Stimulated activated CD4-positive, alpha-beta T cell treated with anti-CD3 and anti-CD28 coated beads, Interleukin-2, amount 100 ng/mL, for 48 hours (primary cell): ENCODE results near the gene LURAP1L.

Experiments used
- DNase-seq, 2 donors: peaks; one replicate each; pipeline ENCODE4 v3.0.0-alpha.2; 2020

The LURAP1L gene, protein sequence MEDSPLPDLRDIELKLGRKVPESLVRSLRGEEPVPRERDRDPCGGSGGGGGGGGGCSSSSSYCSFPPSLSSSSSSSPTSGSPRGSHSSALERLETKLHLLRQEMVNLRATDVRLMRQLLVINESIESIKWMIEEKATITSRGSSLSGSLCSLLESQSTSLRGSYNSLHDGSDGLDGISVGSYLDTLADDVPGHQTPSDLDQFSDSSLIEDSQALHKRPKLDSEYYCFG

DNA sequence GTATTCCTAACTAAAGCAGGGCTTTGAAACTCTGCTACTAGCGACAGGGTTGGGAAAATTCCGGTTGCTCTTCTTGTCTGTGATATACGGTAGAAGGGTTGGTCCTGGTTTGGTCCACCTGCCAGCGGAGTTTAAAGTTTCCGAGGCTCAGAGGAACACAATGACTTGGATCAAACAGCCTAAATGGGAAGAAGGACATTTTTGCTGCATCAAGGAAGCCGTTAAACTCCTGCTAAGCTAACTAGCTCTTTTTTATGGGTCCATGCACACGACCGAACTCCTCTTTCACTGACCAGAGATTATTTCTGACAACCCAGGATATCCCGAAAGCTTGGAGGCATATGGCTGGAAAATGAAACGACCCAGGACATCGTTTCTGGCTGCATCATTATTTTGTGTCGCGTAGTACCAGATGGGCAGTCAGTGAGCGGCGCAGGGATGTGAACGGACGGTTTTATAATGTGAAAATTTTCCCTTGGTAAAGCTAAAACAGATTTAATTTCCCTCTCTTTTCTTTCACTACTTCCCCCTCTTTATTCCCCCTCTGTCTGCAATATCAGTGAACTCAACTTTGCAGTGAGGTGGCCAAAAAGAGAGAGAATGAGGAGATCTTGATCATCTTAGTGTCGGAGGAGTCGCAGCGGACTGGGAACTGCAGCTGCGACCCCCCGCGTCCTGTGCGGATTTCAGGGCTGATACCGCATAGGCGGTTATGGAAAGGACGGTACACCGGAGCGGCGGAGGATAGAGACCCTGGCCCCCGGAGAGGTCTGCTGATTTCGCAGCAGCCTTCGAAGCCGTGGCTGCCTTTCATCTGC is at the start of gene LURAP1L:
TSS of gene LURAP1L (plus strand) at position 160 of the 818 bp plus-strand sequence. CDS start 696 bp downstream, outside the sequence.
- no peak for DNase-seq

- DNase-seq = no peak
Observed at GRCh38 chr9:12726795-12727194, 48.0 kb upstream of the LURAP1L start.

DNA sequence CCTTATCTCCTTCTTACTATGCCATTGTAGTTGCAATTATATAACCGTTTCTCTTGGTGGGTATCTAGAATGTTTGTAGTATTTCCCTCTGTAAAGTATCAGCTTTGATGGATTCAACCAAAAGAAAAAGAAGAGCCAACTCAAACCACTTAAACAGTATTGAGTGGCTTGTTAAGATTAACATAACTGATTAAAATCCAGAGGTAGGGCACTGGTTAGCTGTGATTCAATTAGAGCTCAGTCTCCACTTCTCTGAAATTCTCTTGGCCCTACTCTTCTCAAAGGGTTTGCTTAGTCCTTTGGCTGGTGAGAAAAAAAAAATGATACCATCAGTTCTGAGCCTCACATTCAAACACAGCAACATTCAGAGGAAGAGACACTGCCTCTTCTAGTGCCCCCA is 44.6 kb upstream of the LURAP1L start:
- no peak for DNase-seq

DNA sequence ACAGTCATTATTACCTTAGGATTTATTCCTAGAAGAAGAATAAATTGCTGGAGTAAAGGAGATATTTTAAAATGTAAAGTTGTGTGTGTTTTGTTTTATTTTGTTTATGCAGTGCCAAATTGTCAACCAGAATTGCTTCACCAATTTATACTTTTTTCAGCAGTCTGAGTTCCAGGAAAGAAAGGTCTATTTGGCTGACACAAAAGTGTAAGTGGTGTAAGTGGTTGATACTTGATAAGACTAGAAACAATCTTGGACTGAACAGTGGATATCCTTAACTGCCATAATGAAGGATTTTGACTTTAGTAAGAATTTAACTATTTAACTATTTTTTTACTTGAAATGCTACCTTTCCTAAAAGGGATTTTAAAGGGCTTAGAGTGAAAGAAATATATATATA is 43.9 kb upstream of the LURAP1L start:
- no peak for DNase-seq

DNA sequence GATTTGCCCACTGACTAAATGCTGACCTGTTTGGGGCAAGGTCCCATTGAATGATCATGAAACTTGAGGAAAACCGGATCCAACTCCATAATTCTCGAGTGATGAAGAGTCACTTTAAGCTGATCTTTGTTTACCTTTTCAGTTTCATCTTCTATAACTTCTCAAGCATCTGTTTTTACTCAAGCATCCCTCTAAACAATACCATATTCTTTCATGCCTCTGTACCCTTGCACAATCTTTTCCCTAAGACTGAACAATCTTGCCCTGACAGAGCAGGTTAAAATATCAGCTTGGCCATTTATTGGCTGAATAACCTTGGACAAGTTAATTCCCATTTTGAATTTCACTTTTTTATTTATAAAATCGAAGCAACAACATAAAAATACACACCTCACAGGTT is 41.8 kb upstream of the LURAP1L start:
- DNase-seq = no peak

DNA sequence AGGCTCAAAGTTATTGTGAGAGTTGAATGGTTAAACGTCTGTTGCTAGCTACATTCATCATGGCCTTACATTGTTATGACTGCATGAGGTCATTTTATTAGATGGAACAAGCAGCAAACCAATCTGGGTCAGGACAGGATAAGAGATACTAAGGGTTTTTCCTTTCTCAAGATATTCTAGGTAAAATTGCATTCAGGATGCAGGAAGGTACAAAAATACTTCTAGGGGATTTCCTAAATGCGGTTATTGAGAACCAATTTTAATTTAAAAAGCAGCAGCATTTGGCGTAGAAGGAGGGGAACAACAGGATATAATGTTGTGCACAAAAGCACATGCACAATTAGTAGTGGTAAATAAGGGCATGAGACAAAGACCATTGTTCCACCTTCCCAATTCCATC is 39.2 kb upstream of the LURAP1L start:
- no peak for DNase-seq

DNA sequence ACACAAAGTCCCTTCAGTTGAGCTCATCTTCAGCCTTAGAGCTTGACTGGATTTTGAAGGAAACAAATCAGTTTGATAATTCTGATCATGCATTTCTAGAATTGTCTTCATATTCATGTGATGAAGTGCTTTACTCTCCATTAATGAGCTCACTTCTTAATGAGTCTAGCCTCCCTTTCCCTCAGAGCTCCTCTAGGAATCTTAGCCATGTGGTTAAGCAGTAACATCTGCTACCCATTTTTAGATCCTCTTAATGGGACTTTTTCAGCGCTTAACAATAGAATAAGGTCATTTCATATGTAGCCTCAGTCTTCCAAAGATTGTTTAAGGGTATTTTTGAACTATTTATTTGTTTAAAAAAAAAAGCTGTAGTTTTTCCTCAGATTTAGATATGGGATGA is 36.9 kb upstream of the LURAP1L start:
- DNase-seq = no peak

GRCh38 chr9:12739014-12739652 is 35.7 kb upstream of the LURAP1L start:
- DNase-seq = no peak

DNA sequence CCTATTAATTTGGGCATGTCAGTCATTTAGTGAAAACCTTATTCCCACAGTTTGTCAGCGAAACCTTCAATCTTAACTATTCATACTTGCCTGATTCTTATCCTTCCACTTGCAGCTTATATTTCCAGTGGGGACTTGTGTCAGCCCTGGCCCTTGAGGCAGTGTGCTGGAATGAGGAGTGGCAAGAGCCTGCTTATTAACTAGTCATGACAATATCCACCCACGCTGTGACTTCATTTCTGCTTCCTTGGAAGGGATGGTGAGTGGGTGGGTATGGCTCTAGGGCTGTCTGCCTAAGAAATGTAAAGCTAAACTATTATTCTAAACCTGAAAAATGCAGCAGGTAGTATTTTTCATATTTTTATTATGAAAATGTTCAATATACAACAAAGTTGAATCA is 34.0 kb upstream of the LURAP1L start:
- DNase-seq = no peak

DNA sequence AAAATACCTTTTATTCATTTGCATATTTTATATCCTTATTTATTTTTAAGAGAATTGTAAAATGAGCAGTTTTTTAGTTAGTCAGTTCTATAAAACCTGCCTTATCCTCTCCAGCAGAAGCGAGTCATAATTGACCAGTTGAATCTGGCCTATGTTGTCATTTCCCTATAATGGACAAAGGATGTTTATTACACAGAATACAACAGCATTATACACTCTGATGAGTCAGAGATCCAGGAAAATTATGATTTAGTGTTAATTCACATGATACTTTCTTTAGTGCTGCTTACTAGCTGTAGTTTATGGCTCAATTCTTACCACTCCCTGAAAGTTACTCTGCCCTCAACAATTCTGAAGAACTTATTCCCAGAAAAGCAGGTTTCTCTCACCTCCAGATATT is 26.8 kb upstream of the LURAP1L start:
- DNase-seq = no peak

DNA sequence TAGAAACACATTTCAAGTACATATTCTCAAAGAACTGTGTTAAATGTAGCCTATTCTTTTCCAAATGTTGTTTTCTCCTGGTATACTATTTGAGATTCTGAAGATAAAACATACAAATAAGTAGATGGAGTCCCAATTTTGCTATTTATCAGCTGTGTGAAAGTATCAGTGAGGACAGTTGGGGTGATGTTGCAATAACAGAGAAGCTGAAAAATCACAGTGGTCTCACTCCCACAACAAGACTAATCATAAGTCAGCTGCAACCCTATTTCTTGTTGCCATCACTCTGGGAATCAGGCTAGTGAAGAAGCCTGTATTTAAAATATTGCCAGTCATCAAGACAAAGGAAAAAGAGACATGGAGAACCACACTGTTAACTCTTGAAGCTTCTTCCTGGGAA is 25.9 kb upstream of the LURAP1L start:
- no peak for DNase-seq

GRCh38 chr9:12753931-12754330 is 20.9 kb upstream of the LURAP1L start:
- no peak for DNase-seq

GRCh38 chr9:12759761-12760160 is 15.1 kb upstream of the LURAP1L start:
- DNase-seq = no peak

DNA sequence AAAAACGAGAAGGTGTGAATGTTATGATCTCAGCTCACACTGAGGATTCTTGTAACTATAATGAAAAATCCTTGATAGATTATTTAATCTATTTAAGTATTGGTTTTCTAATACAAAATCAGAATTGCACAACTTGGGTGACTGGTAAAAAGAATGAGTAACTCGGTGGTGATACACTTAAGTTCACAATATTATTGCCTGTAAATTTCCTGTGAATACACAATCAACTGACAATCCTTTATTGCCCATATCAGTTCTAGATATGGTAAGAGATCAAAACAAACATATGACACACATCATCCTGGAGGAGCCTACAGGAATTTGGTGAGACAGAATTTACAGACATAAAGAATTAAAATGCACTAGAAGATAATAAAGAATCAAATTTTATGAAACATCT is 14.1 kb upstream of the LURAP1L start:
- no peak for DNase-seq

GRCh38 chr9:12764150-12764549 is 10.7 kb upstream of the LURAP1L start:
- DNase-seq = no peak

GRCh38 chr9:12765088-12765798 is 9.6 kb upstream of the LURAP1L start:
- DNase-seq = no peak

GRCh38 chr9:12766357-12766756 is 8.5 kb upstream of the LURAP1L start:
- no peak for DNase-seq

- DNase-seq = no peak
Observed at GRCh38 chr9:12770261-12770660, 4.6 kb upstream of the LURAP1L start.

DNA sequence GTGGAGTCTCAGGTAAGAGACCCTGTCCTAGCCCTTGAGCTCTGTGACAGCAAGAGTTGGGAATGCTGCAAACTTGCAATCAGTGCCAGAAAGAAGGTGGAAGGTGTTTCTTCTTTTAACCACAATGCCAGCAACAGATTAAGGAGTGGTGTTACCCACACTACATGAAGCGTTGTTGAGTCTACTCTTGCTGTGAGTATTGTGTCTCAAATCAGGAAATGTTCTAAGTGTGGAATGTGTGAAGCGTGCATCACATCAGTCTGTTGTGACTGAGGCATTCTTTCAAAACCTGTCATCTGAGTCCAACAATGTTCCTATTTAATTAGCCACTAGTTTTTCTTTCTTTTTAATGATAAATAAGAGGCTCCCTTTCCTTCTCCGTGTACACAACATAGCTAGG is 2.9 kb upstream of the LURAP1L start:
- no peak for DNase-seq

DNA sequence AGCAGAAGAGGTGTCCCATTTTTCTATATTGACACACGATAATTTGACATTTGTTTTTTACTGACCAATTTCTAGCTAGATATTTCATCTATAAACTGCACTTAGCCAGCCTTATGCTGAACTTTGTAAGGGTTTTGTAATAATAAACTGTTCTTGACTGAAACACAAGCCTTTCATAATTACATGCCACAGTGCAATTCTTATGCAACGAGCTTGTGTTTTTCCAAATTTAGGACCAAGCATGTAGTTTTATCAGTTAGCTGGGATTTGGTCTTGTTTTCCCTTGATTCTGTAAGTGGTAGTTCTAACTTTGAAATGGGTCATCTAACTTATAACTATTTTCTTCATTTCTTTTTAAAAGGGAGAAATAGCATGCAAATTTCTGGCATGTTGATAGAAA is 1.3 kb upstream of the LURAP1L start:
- DNase-seq = no peak

DNA sequence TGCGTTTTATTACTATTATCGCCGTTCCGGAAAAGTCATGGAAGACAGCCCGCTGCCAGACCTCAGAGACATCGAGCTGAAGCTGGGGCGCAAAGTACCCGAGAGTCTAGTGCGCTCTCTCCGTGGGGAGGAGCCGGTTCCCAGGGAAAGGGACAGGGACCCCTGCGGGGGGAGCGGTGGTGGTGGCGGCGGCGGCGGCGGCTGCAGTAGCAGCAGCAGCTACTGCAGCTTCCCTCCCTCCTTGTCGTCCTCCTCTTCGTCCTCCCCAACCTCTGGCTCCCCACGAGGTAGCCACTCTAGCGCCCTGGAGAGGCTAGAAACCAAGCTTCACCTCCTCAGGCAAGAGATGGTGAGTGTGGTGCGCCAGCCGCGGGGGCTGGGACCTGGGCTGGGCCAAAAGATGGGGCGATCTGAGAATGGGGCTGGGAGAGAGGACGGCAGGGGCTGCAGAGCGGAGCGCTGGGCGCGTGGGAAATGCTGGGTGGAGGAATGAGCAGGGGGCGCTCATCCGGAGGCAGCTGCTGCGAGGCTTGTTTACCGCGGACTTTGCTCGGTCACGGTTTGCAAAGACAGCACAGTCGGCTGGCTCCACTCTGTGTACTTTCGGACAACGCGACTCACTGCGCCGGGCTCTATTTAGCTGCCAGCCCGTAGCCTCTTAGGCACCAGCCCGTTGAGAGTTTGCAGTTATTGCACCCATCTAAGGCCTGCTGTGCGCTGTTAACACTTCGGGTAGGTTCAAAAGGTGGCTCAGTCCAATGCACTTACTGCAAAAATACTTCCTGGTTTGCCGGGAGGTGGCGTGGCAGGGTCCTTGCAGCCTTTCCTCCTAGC is 1.1 kb downstream of the LURAP1L start:
- no peak for DNase-seq

DNA sequence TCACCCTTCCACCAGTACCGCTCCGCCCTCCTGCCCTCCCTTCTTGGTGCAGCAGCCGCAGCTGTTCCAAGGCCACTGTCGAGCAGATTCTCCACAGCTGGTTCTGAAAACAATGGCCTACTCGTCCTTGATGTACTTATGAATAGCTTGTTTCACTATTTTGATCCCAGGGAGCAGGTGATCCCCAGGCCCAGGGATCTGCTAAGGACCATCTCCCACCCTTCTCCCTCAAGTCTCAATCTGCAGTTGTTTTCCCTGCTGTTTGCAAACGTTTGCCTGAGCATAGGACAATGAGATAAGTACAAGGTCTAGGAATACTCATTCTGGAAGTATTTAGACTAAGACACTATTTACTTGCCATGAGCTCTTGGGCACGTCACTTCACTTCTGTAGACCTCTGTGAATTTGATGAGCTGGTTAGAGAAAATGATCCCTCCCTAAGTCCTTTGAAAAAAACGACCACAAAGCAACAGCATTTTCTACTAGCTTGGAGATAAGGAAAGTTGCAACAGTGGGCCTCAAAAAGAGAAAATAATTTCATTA is 1.8 kb downstream of the LURAP1L start:
- no peak for DNase-seq
